Fibroblast of skin of right quadriceps (primary cell): Measurements from ENCODE around the gene RPS6KA5.
A peak's percentile ranks its signal among the peaks of the same experiment; 100 is the strongest.
"Not testable (repeated sequence)": the region's sequence is repeated elsewhere in the genome, so short reads cannot be mapped to it uniquely, and the experiment has no call there.

Experiments
- DNase-seq: peaks from one replicate; pipeline ENCODE4 v3.0.0-alpha.2; 2013

The RPS6KA5 gene

DNA sequence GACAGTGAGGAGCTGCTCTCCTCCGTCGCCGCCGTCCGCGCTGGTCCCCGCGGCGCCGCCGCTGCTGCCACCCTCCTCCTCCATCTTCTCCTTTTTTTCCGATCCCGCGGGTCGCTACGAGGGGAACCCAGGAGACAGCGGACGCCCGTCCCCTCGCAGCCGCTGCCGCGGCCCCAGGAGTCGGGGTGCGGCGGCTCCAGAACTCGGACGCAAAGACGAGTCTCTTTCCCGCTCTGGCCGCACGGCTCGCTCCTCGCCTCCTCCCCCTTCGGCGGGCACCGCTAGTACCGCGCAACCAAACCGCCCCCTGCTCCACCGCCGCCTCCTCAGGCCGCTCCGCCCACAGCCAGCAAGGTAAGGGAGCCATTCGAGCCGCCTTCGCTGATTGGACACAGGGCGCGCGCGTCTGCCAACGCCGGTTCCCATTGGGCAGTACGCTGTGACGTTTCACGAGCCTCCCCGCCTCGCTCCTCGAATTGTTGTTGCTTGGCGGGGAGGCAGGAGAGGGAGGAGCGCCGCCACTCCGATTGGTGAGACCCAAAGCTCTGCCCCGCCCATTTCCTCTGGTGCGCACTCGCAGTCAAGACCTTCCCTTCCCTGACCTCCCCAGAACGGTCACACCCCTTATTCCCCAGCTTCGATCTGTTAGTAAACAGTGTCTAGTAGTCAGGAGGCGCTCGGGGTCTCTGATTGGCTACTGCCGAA is at the start of gene RPS6KA5:
TSS of gene RPS6KA5 (minus strand) at position 291 of the 705 bp plus-strand sequence. CDS start at position 84, 207 bp downstream.
- peak; percentile 100 for DNase-seq

DNA sequence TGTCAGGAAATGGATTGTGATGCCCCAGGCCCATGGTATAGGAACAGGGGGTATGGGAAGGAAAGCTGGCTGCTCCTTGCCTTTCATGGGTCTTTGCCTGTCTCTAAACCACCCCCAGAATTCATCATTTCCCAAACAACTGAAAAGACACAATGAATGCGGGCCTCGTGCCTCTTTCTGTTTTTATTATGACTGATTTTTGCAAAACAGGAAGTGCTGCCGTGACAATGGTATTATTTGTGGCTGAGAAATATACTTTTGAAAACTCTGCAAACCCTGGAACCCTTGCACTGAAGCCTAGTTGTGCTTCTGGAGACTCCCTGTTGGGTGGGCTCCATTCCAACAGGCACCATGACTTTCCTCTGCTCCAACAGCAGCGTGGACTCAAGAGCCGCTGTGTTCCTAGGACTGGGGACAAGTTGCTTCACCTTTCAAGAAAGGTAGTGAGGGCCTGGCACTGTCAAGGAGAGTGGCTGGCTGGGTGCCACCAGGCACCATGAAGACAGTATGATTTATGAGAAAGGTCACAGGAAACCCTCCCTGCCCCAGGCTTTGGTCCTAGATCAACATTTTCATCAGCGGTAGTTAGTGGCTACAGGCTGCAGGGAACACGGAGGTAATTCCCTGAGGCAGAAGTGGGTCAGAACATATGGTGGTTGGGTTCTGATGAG is 48.6 kb upstream of the RPS6KA5 start:
- DNase-seq = no peak

DNA sequence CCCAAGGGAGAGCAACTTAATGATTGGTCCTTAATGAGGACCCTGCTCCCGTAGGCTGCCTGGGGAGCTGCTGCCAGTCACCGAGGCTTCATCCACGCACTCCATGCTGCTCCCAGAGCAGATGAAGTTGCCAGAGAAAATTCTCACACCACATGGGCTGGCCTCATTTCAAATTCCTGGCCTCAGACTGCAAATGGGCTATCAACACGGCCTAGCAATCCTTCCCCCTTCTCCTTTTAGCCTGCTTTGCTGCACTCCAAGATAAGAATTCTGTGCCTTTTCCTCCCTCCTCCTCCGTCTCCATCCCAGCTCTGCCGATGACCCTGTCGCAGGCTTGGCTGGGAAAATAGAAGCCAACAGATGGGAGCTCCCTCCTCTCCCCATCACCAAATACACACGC is 42.7 kb upstream of the RPS6KA5 start:
- DNase-seq = no peak

DNA sequence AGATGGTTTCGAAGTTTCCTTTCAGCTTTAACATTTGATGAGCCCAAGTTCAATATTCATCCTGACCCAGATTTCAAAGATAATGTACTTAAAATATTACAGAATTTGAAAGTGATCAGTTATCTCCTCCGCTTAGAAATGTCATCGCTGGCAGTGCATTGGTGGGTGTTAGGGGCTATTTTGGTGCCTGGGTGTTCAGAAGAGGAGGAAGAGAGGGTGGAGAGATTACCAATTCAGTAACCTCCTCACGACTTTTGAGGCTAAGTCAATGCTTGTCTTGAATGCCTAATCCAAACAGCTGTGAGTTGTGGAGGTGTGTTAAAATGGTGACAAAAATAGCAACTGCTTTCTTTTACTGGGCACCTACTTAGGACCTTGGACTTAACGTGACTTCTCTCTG is 39.7 kb upstream of the RPS6KA5 start:
- DNase-seq = no peak

DNA sequence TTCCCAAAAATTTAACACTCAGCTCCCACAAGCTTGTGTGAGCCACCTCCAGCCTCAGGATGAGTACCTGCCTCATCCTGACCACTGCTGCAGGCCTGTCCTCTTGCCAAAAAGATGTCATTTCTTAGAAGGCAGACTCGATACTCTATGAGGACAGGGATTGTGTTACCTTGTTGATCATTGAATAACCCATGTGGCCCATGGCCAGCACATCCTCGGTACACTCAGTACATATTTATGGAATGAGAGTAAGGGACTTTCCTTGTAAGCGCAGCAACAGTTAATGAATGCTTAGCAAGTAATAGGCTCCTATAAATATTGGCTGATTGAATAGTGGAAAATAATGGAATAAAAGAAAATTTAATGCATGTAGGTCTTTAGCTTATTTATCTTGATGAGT is 38.1 kb upstream of the RPS6KA5 start:
- DNase-seq = no peak

DNA sequence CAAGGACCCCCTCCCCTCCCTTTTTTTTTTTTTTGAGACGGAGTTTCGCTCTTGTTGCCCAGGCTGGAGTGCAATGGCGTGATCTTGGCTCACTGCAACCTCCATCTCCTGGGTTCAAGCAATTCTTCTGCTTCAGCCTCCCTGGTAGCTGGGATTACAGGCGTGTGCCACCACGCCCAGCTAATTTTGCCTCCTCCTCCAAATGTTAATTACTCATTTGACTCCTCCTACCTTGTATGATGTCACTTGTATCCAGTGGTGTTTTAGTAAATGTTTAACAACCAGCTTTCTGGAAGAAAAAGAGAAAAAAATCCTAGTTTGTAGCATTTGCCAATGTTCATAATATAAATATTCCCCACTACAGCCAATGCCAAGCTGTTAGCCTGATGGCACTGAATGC is 37.2 kb upstream of the RPS6KA5 start:
- DNase-seq = not testable (repeated sequence)

DNA sequence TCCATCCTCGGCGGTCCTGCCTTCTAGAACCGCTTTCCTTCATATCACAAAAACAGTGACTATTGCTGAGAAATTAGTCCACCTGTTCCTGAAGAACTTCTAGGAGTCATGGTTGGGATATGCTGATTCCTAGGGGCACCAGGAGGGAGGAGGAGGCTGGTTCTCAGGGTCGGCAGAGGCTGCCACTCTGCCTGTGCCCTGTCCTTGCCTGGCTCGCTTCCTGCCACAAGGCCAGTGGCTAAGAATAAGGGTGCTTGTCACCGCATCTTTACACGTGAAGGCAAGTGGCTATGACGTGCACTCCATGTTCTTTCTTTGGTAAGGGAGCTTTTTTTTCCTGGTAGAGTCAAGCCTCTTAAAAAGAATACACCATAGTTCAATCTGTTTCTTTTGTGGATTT is 34.7 kb upstream of the RPS6KA5 start:
- DNase-seq = no peak

DNA sequence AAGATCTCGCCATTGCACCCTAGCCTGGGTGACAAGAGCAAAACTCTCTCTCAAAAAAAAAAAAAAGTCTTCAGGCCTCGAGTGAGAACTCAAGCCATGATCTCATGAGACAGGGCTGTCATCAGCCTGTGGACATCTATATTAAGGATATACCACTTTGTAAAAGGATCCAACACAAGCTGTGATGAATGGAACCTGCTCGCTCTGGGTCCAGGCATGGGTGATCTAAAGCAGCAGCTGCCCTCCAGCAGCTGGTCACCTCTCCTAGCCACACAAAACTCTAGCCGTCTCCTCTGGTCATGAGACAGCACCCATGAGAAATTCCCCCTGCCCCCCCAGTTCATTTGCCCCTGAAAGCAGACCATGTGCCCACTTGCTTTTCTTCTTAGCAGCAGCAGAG is 34.3 kb upstream of the RPS6KA5 start:
- DNase-seq = no peak

DNA sequence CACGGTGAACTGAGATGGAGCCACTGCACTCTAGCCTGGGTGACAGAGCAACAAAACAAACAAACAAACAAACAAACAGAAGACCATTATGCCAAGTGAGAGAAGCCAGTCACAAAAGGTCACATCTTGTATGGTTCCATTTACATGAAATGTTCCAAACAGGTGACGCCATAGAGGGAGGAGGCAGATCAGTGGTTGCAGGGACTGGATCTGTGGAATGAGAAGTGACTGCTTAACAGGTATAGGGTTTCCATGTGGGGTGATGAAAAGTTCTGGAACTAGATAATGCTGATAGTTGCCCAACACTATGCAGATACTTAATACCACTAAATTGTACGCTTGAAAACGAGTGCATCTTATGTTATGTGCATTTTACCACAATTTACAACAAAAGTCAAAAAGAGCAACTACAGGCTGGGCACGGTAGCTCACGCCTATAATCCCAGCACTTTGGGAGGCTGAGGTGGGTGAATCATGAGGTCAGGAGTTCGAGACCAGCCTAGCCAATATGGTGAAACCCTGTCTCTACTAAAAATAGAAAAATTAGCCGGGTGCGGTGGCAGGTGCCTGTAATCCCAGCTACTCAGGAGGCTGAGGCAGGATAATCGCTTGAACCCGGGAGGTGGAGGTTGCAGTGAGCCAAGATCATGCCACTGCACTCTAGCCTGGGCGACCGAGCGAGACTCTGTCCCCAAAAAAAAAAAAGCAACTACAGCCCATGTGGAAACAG is 33.5 kb upstream of the RPS6KA5 start:
- DNase-seq = not testable (repeated sequence)

DNA sequence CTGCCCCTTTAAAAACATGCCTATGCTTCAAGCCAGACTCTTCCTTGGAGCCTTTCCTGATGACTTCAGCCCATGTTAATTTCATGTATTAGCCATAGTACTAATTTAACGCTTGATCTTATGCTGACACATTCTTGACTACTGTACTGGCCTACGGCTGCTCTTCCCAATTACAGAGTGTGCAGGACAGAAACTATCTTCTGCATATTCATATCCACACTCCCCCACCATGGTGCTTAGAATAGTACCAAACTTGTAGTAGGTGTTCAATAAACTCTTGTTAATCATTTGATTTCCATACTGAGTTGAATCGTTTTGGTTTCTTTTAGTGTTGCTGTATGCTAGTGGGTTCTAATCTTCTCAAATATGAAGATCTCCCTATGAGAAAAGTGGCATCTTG is 31.6 kb upstream of the RPS6KA5 start:
- DNase-seq = no peak

DNA sequence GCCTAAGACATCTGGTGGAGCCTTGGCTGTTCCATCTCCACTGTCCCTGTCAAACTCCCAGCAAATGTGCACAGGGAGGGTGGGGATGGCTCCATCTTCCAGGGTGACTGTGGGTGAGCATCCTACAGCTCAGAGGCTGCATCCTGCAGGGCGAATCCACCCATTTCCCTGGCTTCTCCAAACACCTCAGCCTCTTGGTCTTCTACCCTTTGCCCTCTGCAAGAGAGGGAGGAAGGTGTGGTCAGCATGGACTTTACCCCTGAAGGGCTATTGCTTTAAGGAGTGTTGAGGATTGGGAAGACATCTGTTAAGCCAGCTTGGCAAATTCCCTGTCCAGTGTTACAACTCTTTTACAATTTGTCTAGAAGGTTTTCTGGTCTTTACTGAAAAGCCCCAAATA is 30.3 kb upstream of the RPS6KA5 start:
- DNase-seq = no peak

DNA sequence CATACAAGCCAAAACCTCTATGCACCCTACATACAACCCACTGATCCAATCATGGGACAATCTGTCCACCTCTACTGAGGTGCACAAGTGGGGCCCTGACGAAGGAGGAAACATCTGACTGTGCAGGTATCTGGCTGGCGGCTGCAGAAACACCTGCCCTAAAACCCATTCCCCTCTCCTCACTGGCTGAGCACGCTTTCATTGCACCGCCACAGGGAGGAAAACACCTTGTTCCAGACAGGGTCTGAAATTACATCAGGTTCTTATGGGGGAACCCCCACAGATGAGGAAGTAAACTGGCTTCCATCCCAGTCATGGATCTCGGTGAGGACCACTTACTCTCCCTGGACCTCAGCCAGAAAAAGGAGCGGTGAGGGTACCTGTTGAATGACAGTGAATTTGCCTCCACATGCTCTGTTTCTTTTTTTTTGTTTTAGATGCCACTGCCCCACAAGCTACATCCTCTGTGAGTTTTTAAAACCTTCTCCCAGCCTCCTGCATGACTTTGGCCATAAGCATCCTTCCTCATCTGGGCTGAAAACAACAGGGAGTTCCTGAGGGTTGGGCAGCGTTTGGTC is 29.6 kb upstream of the RPS6KA5 start:
- DNase-seq = no peak

DNA sequence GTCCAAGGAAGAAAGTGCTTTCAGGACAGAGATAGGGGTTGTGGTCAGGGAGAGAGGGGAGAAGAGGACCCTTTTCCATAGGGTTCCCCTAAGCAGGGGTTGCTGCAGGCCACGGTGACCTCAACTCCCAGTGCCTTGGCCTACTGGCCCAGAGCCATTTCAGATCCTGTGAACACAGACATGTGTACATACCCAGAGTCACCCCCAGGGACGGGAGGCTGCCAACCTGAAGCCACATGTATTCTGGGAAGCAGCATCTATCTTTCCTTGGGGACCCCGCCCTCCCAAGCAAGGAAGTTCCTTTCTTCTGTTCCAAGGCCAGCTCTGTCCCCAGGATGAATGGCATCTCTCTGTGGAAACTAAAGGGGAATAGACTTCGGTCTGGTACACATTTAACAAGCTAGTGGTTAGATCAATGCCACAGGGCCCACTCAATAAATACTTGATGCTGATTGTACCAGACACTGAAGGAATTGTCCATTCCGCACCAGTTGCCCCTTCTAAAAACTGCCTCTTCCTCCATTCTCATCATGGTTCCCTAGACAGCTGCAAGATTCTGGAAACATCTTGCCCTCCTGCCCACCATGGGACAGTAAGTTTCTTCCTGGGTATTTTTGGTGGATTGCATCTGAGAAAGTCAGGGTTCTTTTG is 28.3 kb upstream of the RPS6KA5 start:
- DNase-seq = no peak

DNA sequence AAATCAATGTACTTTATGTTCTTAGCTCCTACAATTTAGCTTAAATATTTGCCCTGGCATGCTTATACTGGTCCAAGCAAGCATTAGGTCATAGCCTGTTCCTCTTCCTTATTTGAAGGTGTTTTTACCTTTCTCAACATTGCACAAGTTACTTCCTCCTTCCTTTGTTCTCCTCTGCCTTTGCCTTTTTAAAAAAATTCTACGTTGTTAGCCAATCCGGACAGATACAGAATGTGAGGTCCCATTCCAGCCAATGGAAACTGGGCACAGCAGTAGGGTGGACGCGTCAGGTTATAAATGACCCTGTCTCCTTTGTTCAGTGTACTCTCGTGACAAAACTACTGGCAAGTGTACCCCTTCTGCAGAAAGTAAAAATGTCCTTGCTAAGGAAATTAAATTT is 27.0 kb upstream of the RPS6KA5 start:
- DNase-seq = not testable (repeated sequence)

DNA sequence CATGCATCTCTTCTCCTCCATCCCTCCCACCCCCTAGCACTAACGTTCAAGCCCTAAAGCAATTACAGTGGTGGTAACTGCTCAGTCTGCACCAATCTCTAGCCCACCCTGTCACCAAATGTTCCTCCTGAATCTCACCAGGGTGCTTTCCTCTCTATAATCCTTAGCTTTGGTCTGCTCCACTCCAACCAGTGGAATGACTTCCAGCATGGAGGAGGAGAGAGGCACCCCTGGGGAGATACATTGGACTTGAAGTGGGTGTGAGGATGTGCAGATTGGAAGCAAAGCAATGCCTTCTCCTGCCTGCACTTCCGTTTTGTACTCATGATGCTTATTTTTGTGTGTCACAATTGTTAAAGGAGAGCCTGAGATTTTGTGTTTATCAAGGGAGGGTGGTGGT is 24.1 kb upstream of the RPS6KA5 start:
- no peak for DNase-seq

DNA sequence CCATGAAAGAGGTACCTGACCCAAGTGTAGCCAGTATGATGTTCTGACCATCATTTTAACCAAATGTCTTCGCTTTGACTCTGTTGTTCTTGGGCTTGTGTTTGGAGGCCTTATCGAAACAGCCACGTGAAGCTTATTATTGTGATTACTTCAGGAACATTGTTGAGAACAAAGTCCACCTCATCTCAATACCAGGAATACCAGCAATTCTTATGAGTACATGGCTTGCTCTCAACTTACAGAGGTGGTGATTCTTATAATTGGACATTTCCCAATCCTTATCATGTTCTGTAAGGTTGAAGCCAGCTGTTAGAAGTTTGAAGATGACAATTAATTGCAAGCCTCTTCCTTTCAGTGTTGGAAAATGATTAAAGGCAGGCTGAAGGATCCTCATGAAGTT is 21.8 kb upstream of the RPS6KA5 start:
- no peak for DNase-seq

DNA sequence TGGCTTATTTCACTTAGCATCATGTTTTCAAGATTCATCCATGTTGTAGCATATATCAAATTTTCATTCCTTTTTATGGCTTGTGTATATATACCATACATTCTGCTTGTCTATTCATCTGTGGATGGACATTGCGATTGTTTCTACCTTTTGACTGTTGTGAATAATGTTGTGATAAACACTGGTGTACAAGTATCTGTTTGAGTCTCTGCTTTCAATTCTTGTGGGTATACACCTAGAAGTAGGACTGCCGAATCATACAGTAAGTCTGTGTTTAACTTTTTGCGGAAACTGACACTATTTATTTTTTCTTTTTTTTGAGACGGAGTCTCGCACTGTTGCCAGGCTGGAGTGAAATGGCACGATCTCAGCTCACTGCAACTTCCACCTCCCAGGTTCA is 19.6 kb upstream of the RPS6KA5 start:
- no peak for DNase-seq

DNA sequence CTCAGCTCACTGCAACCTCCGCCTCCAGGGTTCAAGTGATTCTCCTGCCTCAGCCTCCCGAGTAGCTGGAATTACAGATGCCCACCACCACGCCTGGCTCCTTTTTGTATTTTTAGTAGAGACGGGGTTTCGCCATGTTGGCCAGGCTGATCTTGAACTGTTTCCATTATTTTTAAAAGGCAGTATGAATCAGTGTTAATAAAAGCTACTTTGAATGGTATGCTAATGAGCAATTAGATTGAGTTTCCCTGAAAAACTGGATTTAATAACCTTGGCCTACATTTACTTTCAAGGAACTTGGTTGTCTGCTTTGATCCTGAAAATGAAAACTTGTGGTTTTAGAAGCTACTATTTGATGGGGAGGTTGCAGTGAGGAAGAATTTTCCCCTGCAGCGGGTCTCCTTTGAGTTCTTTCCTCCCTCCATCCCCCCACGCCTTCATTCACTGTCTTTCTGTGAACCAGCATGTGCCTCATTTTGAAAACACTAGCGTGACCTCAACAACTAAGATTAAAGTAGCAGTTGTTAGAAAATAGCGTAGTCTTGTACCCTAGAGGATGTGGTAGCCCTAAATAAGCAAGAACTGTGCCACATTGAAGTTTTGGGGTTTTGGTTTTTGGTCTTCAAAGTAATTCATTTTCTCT is 17.8 kb upstream of the RPS6KA5 start:
- no peak for DNase-seq

DNA sequence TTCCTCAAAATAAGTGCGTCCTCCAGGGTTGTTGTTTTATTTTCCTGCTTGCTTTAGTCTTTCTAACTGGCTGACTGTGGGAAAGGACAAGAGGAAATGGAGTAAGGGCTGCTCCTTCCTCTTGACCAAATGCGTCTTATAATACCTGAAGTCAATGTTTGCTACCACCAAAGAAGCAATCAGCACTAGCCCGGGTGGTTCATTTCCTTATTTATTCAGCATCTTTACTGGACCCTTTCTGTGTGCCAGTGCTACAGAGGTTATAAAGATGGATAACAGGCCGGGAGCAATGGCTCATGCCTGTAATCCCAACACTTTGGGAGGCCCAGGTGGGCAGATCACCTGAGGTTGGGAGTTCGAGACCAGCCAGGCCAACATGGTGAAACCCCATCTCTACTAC is 15.1 kb upstream of the RPS6KA5 start:
- no peak for DNase-seq

DNA sequence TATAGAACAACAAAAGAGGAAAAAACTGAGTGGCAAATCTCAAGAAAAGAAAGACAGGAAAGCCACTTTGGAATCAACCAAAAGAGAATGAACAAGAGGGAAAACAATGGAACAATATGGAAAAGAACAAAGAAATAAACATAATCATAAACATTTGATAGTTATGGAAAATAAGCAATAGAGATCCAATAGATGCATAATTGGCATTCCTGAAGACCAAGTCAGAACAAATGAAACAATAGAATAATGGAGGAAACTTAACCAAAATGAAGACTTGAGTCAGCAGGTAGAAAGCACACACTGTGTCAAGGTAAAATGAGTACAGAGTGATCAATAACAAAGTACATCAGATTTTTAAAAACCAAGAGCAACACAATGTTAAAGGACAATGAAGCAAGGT is 10.1 kb upstream of the RPS6KA5 start:
- no peak for DNase-seq

DNA sequence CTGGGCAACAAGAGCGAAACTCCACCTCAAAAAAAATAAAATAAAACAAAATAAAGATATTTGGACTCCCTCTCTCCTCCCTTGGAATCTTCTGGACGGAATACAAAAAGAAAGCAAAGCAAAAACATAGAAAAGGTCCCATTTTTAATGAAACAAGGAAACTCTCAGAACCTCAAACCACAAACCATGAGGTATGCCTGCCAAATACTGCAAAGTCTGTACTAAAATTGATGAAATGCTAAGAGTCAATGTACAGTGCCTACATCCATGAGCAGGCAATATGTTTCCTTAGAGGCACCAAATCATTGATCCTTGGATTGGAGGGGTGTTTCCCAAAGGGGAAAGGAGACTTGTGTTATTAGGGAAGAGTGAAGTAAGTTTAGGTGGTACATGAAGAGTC is 8.2 kb upstream of the RPS6KA5 start:
- no peak for DNase-seq

DNA sequence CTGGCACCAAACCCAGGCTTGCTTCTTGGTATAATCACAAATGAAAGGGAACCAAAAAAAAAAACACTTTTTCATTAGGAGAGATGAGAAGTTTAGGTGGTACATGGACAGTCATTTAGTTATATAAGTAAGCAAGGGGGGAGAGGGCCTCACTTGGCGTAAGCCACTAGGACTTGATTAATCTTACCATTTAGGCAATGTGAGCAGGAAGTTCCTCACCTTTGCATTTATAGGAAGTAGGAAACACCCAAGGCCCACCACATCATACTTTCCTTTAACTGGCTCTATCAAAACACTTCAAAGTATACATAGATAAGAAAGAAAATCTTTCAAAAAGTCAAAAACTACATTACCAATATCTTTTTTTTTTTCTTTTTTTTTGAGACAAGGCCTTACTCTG is 6.7 kb upstream of the RPS6KA5 start:
- DNase-seq = no peak

DNA sequence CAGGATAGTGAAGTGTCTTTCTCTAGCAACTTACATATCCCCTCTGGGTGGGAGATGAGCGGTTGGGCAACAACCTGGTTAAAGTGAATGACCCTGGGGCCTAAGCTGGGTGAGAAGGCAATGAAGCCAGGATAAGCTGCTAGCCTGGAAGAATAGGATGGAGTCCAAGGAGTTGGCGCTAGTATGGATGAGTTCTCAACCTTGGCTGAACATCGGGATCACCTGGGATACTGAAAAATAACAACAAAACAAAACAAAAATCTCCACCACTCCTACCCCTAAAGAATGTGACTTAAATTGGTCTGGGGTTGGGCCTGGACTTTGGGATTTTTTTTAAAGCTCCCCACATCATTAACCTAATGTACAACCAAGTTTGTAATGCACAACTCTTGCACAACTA is 4.8 kb upstream of the RPS6KA5 start:
- DNase-seq = no peak
